ENCODE data around the gene STAT3.
"Not testable (repeated sequence)": the region's sequence is repeated elsewhere in the genome, so short reads cannot be mapped to it uniquely, and the experiment has no call there.

STAT3 gene

DNA sequence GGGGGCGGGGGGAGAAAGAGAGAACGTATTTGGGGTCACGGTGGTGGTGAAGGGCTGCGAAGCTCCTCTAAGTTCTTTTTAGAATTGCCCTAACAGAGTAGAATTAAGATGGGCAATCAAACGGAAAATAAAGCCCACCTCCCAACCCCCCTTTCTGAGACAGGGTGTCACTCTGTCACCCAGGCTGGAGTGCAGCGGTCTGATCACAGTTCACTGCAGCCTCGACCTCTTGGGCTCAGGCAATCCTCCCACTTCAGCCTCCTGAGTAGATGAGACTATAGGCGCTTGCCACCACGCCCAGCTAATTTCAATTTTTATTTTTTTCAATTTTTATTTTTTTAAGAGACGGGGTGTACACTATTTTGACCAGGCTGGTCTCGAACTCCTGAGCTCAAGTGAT lies 35.5 kb upstream of the STAT3 start:
- no peak overlapping the region for H3K4me3 ChIP-seq (ENCODE audit: low read depth, low read length)
- TF ChIP-seq, protein P1, sequence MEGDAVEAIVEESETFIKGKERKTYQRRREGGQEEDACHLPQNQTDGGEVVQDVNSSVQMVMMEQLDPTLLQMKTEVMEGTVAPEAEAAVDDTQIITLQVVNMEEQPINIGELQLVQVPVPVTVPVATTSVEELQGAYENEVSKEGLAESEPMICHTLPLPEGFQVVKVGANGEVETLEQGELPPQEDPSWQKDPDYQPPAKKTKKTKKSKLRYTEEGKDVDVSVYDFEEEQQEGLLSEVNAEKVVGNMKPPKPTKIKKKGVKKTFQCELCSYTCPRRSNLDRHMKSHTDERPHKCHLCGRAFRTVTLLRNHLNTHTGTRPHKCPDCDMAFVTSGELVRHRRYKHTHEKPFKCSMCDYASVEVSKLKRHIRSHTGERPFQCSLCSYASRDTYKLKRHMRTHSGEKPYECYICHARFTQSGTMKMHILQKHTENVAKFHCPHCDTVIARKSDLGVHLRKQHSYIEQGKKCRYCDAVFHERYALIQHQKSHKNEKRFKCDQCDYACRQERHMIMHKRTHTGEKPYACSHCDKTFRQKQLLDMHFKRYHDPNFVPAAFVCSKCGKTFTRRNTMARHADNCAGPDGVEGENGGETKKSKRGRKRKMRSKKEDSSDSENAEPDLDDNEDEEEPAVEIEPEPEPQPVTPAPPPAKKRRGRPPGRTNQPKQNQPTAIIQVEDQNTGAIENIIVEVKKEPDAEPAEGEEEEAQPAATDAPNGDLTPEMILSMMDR (IDR thresholded peaks at IDR 0.05; ENCODE audit: control insufficient read depth, extremely low read depth, insufficient read depth) = no peak
- no peak for DNase-seq (ENCODE audit: low read depth)

DNA sequence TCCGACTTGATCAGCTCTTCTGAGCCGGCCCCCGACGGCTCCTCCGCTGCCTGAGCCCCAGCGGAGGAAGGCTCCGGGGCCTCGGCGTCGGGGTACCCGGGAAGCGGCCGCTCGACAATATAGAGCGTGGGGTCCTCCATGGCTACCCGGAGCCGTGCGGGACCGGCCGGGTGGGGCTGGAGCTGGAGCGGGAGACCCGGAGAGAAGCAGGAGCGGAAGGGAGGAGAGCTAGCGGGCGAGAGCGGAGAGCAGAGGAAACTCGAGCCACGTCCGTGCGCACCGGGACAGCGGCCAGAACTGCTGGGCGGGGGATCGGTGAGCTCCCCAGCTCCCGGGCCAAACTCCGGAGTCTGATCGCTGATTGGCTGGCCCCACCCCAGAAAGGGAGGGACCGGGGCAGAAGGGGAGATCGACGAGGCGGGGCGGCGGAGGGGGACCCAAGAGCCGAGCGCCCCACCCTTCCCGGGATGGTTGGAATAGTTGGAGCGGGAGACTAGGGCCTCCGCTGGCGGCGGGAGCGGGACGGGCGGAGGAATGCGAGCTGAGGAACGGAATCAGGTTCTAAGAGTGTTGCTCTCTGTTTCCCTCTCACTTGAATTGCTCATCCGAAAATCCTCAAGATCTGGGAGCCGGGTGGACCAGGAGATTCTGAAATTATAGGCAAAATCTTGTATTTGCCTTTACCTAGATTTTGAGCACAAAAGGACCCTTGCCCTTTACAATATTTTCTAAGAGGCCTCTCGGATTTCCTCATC lies 34.9 kb upstream of the STAT3 start, which contains the start of gene CAVIN1:
Gene CAVIN1, minus strand, starts transcription at position 299 of the 755 bp plus-strand sequence. Its CDS starts 159 bp downstream, at position 140.
- TF ChIP-seq, protein P1 (IDR thresholded peaks at IDR 0.05; ENCODE audit: control insufficient read depth, extremely low read depth, insufficient read depth) = no peak
- DNase-seq (ENCODE audit: low read depth) = peak; percentile 22
- H3K4me3 ChIP-seq (ENCODE audit: low read depth, low read length) = peak within 1 kb of the TSS; percentile 50

DNA sequence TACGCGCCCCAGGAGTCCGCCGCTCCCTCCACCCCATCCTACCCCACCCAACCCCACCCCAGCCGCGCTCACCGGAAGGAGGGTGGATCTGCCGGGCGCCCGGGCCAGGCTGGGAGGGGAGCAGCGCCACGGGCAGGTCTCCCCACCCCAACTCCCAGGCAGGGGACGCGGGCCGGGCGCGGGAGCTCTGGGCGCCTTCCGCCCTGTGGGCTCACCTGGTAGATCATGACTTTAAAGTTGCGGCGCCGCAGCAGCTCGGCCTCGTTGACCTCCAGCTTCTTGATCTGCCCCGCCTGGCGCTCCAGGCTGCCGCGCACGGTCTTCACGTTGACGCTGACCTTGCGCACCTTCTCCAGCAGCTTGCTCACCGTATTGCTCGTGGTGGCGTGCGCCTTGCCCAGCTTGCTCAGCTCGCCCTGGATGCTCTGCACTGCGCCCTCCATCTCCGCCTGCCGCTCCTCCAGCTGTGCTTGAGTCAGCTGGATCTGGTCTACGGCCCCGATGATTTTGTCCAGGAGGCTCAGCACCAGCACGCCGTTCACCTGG lies 34.2 kb upstream of the STAT3 start:
- H3K4me3 ChIP-seq (ENCODE audit: low read depth, low read length) = peak overlapping the region; percentile 50
- no peak for DNase-seq (ENCODE audit: low read depth)
- TF ChIP-seq, protein P1 (IDR thresholded peaks at IDR 0.05; ENCODE audit: control insufficient read depth, extremely low read depth, insufficient read depth) = no peak

DNA sequence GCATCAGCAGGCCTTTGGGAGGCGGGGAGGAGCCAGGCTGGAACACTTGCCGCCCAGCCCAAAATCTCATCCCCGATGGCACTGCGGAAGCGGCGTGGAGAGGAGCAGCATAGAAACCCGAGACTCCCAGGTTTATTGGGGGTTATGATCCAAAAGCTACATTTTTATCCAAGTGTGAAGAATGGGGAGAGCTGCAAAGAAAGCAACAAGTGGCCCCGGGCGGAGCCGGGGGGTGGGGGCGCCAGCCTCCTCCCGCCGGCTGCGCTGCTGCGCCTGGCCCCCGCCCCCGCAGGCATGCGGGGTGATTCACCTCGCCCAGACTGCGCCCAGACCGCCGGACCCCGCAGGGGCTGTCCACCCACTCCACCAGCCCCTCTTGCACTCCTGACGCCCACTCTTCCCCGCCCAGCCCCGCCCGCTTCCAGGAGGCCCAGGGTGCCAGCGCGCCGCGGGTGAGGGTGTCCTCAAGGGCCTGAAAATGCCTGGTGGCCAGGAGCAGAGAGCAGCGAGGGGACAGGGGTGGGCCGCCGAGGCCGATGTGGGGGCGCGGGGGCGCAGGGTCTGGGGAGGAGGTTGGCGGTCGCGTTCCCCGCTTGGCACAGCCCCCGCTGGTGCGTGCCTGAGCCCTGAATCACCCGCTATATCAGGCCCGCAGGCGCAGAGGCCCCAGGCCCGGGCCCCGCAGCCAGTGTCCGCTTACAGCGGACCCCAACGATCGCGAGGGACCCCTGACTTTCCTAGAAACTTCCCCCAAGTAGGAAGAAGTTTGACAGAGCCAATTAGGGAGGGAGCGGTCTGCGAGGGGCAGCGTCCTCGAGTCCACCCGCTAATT lies 33.5 kb upstream of the STAT3 start:
- H3K4me3 ChIP-seq (ENCODE audit: low read depth, low read length) = peak overlapping the region; percentile 50; the same call in 1 of the 2 replicates
- no peak for DNase-seq (ENCODE audit: low read depth)
- TF ChIP-seq, protein P1 (IDR thresholded peaks at IDR 0.05; ENCODE audit: control insufficient read depth, extremely low read depth, insufficient read depth) = no peak

DNA sequence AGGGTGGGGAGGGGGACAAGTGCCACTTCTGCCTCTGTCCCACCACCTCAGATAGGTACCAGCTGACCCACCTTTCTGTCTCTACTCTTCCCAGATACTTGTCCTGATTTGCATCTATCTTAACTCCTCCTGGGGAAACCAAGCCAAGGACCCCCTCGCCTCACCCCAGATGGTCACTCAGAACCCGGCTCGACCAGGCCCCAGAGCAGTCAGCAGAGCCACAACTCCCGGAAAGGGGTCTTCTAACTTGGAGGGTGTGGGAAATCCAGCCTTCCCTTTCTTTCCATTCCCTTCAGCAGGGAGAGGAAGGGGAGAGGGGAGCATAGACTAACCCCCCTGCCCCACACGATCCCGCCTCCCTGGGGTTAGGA lies 32.9 kb upstream of the STAT3 start:
- no peak for DNase-seq (ENCODE audit: low read depth)
- TF ChIP-seq, protein P1 (IDR thresholded peaks at IDR 0.05; ENCODE audit: control insufficient read depth, extremely low read depth, insufficient read depth) = no peak
- H3K4me3 ChIP-seq (ENCODE audit: low read depth, low read length) = no peak overlapping the region

DNA sequence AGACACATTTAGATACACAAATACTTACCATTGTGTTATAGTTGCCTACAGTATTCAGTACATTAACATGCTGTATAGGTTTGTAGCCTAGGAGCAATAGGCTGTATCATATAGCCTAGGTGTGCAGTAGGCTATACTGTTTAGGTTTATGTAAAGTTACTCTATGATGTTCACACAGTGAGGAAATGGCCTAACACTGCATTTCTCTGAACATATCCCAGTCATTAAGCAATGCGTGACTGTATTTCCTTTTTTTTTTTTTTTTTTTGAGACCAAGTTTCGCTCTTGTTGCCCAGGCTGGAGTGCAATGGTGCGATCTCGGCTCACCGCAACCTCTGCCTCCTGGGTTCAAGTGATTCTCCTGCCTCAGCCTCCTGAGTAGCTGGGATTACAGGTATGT lies 29.7 kb upstream of the STAT3 start:
- H3K4me3 ChIP-seq (ENCODE audit: low read depth, low read length); DNase-seq (ENCODE audit: low read depth): not testable (repeated sequence)
